Immature natural killer cell (primary cell): ENCODE results near the gene MMP27. TPM values are rescaled to one million over a fixed set of nuclear protein-coding genes. Genes with fewer than 3 reads are reported as not detected.

ENCODE experiments used
- DNase-seq, 3 donors: peaks; one replicate each; pipeline ENCODE4 v3.0.0; 2022; ENCODE audit warnings: mixed read lengths in 1 of 3
- H3K27ac Mint-ChIP-seq, 6 donors: one replicate each; pipeline ENCODE4 v1.8.0; 2020; ENCODE audit warnings: mixed read lengths in 6 of 6, mild to moderate bottlenecking in 5 of 6, inconsistent platforms in 4 of 6, moderate library complexity in 3 of 6
- H3K27me3 Mint-ChIP-seq, 3 donors: one replicate each; pipeline ENCODE4 v1.8.0; 2020 to 2021; ENCODE audit warnings: low read depth in 3 of 3, mild to moderate bottlenecking in 3 of 3, mixed read lengths in 3 of 3, moderate library complexity in 3 of 3, inconsistent platforms in 1 of 3
- H3K36me3 Mint-ChIP-seq, 3 donors: one replicate each; pipeline ENCODE4 v1.8.0; 2020; ENCODE audit warnings: mixed read lengths in 3 of 3, inconsistent platforms in 2 of 3, mild to moderate bottlenecking in 2 of 3
- H3K4me1 Mint-ChIP-seq, 2 donors: one replicate each; pipeline ENCODE4 v1.8.0; 2020; ENCODE audit warnings: inconsistent platforms in 2 of 2, mild to moderate bottlenecking in 2 of 2, mixed read lengths in 2 of 2, moderate library complexity in 1 of 2
- H3K4me3 Mint-ChIP-seq, 5 donors: one replicate each; pipeline ENCODE4 v1.8.0; 2020; ENCODE audit warnings: mild to moderate bottlenecking in 5 of 5, mixed read lengths in 5 of 5, inconsistent platforms in 3 of 5, moderate library complexity in 3 of 5
- H3K9me3 Mint-ChIP-seq, 6 donors: one replicate each; pipeline ENCODE4 v1.8.0; 2020; ENCODE audit warnings: mild to moderate bottlenecking in 6 of 6, mixed read lengths in 6 of 6, inconsistent platforms in 4 of 6, moderate library complexity in 3 of 6
- polyA plus RNA-seq, 3 donors: library from polyadenylated mRNA; unstranded; fragments of 300-500 nt; fragmentation: Illumina TruSeq; gene quantifications; one replicate each; pipeline ENCODE4 v1.2.3, GENCODE V29; 2021

MMP27 gene
- polyA plus RNA-seq, 3 donors from 2014 or later = not detected

DNA sequence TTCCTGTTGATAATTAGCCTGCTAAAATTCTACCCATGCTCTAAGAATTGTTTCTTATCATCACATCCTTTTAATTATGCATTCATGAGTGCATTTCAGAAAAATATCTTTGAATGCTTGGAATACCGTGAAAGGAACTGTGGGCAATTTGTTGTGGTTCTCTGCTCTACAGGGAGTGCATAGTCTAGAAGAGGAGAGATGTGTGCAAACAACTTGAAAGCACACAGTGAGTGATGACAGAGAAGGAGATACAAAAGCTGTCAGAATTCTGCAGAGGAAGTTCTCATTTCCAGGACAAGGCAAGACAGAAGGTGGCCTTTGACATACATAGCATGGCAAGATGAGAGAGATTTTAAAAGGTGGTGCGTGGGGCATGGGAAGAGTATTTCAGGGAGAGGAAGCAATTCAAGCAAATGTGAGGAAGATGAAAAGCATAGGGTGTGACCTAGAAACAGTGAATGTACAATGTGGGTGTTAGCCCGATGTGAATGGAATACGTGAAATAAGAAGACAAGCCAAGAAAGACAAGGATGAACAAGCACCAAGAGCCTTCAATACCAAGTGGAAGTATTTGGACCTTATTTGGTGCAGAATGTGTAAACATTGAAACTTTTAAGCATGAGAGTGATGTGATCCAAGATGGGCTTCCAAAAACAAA lies 14.2 kb upstream of the MMP27 start:
- Mint-ChIP-seq H3K9me3 (peaks cover 0 to 4% (median 0%) of the 10 kb centered on the region in 6 donors), H3K27ac (no peak overlapping the region), H3K4me1 (no peaks in the 10 kb centered on the region), H3K36me3 (no peaks in the 10 kb centered on the region), H3K4me3 (no peak overlapping the region), H3K27me3 (no peaks in the 10 kb centered on the region)
- no peak for DNase-seq

DNA sequence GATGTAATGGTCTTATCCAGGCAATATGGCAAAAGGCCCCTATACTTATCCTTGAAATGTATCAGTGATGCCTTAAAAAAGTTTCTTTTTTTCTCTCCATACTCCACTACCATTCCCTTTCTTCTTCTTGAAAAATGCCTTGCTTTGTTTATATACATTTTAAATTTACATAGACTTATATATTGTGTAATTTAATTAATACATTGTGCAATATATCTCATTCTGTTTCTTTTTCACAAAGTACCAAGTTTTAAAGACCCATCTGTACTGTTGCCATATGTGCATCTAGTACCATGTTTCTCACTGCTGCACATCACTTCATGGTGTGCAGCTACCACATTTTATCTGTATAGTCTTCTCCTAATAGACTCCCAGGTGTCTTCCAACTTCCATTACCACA lies 11.7 kb upstream of the MMP27 start:
- Mint-ChIP-seq H3K9me3 (peaks cover 0 to 4% (median 0%) of the 10 kb centered on the region in 6 donors), H3K4me1 (no peaks in the 10 kb centered on the region), H3K27me3 (peaks cover 0 to 5% (median 3%) of the 10 kb centered on the region in 3 donors), H3K27ac (no peak overlapping the region), H3K36me3 (no peaks in the 10 kb centered on the region), H3K4me3 (no peak overlapping the region)
- DNase-seq = no peak

DNA sequence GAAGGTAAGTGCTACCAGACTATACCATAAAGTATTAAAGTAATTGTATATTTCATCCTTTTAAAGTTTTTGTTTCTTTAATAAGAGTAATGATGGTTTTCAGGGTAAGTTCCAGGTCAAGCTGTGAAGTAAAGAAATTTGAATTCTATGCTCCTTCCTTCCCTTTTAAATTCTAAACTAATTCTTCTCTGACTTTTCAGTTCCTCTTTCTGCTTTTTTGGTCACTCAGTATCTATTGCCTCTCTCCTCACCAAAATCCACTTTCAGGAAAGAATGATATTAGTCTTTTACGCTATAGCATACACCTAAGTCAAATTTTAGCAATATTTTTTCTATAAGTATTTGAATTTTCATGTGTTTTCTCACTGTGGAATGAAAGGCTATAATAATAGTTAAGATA lies 11.0 kb upstream of the MMP27 start:
- H3K9me3 Mint-ChIP-seq = peaks cover 0 to 4% (median 0%) of the 10 kb centered on the region in 6 donors

DNA sequence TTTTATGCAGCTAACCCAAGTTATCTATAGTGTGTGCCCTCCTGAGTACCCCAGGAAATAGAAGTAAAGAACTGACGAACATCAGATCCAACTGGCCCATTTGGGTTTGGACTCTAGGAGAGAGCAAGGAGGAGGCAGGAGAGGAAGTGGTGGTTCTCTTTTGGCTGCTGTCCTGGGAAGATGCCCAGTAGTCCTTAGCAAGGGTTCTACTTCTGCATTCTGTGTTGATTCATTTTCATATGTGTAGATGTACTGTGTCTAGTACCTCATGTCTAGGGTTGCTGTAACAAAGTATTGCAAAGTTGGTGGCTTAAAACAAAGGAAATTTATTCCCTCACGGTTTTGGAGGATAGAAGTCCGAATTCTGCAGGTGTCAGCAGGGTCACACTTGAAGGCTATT lies 6.6 kb upstream of the MMP27 start:
- no peaks in the 10 kb centered on the region for H3K4me1 Mint-ChIP-seq
- no peak overlapping the region for H3K27ac Mint-ChIP-seq
- H3K36me3 Mint-ChIP-seq = no peaks in the 10 kb centered on the region
- peaks cover 0 to 4% (median 0%) of the 10 kb centered on the region in 6 donors for H3K9me3 Mint-ChIP-seq
- DNase-seq = no peak
- H3K27me3 Mint-ChIP-seq = peaks cover 4 to 8% (median 7%) of the 10 kb centered on the region in 3 donors
- H3K4me3 Mint-ChIP-seq = no peak overlapping the region

More for the DNA sequence above, 11.0 kb upstream of the MMP27 start:
- H3K4me3 Mint-ChIP-seq = no peak overlapping the region
- no peak for DNase-seq
- no peak overlapping the region for H3K27ac Mint-ChIP-seq
- H3K36me3 Mint-ChIP-seq = no peaks in the 10 kb centered on the region
- no peaks in the 10 kb centered on the region for H3K4me1 Mint-ChIP-seq
- H3K27me3 Mint-ChIP-seq = peaks cover 0 to 6% (median 3%) of the 10 kb centered on the region in 3 donors

DNA sequence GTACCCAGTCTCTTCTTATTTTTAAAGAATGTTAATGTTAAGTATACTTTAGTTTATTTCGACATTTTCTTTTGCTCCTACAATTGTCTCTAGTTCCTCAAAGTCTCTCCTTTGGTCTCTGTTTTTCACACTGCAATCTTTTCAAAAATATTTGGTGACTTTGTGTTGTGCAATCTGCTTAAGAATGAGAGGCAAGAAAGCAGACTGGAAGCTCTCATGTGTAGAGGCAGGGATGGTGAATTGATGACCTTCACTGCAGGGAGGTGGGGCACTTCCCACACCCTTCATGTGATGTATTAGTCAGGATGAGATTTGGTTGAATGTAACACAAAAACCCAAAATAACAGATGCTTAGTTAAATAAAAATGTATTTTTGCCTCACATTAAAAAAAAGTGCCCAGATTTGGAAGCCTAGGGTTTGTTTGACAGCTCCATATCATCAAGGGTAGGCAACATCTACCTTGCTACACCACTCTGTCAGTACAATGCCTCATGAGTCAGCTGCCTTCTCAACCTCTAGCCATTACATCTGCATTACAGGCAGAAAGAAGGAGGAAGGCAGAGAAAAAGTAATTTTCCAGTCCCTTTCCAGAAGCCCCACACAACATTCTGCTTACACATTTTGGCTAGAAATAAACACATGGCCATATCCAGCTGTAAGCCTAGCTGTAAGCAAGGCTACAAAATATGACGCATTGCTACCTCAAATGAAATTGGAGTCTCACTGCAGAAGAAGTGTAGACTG lies 3.8 kb upstream of the MMP27 start:
- Mint-ChIP-seq H3K27ac (no peak overlapping the region), H3K4me3 (no peak overlapping the region), H3K4me1 (no peaks in the 10 kb centered on the region), H3K9me3 (peaks cover 0 to 1% (median 0%) of the 10 kb centered on the region in 6 donors), H3K27me3 (peaks cover 4 to 12% (median 10%) of the 10 kb centered on the region in 3 donors), H3K36me3 (no peaks in the 10 kb centered on the region)
- no peak for DNase-seq

DNA sequence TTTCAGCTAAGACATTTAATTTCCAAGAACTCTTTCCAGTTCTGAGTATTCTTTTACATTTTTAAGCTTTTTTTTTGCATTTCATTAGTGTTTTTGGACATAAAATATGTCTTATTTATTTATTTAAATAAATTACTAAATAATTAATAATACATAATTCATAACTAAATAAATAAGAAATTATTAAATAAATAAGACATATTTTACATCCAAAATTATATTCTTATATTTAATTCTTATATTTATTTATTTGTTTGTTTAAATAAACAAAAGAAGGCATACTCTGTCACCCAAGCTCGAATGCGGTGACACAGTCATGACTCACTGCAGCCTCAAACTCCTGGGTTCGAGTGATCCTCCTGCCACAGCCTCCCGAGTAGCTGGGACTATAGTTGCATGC lies 3.1 kb upstream of the MMP27 start:
- Mint-ChIP-seq H3K27ac (no peak overlapping the region), H3K4me3 (no peak overlapping the region), H3K4me1 (no peaks in the 10 kb centered on the region), H3K9me3 (peaks cover 0 to 1% (median 0%) of the 10 kb centered on the region in 6 donors), H3K36me3 (no peaks in the 10 kb centered on the region), H3K27me3 (peaks cover 4 to 12% (median 10%) of the 10 kb centered on the region in 3 donors)
- no peak for DNase-seq

DNA sequence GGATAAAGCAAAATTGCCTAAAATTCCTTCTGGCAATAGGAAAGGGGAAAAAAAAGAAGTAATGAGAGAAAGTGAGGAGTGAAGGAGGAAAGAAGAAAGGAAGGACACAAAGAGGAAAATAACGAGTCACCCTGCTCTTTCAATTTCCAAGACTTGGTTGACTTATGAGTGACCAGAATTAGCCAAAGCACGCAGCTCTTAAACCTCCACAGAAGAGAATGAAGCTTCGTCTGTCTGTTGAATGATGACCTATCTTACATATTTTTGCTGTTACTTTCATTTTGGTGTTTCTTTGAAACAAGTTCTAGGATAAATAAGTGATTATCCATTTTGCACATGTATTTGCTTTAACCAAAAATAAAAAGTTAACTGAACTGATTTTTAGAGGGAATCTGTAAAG lies 728 bp downstream of the MMP27 start:
- Mint-ChIP-seq H3K27ac (no peak overlapping the region), H3K36me3 (no peaks in the 10 kb centered on the region), H3K9me3 (no peaks in the 10 kb centered on the region), H3K27me3 (peaks cover 1 to 8% (median 4%) of the 10 kb centered on the region in 3 donors), H3K4me3 (no peak overlapping the region), H3K4me1 (no peaks in the 10 kb centered on the region)
- DNase-seq = no peak

DNA sequence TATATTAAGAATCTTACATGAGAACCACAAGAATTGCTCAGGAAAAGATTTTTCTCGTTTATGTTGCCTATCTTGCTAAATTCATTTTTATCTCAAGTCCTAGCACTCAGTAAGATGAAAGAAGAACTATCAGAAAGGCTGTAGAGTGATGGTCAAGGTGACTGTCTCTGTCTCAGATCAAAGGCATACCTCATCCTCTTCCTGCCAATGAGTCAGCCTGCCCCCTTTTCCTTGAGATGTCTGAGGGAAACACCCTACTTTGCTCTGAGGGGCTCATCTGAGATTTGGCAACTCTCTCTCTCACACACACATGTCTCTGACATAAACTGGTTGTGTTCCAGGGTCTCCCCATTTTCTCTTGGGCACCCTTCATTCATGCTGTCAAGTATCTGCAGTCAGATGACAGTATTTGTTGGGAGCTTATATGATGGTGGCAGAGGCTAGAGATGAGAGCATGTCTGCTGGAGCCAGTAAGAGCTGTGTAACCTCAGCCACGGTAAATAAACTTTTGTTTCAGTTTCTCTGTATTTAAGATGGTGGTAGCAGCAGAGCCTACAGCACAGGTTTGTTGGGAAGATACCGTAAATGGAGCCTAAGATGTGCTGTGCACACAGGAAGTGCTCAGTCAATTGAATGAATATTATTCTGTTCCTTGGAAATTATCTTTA lies 1.6 kb downstream of the MMP27 start:
- Mint-ChIP-seq H3K27ac (no peak overlapping the region), H3K4me3 (no peak overlapping the region), H3K27me3 (peaks cover 1 to 9% (median 2%) of the 10 kb centered on the region in 3 donors), H3K4me1 (no peaks in the 10 kb centered on the region), H3K9me3 (peaks cover 0 to 3% (median 0%) of the 10 kb centered on the region in 6 donors), H3K36me3 (no peaks in the 10 kb centered on the region)
- no peak for DNase-seq

DNA sequence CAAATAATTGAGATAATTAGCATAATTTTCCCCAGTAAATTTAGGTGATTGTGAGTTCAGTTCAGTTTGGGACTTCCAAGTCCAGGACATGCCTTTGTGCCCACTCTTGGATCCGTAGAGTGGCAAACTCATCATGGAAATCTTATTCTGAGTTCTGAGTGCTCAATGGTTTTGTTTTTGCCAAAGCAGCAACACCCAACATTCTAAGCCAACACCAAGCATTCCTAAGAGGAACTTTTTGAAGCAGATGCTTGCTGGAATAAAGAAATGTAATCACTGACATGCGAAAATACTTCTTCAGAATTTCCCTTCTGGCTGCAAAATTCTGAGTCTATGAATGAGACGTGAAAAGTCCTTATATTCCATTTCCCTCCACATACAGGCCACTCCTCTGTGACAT lies 10.4 kb downstream of the MMP27 start:
- Mint-ChIP-seq H3K27ac (no peak overlapping the region), H3K27me3 (peaks cover 0 to 7% (median 0%) of the 10 kb centered on the region in 3 donors), H3K36me3 (no peaks in the 10 kb centered on the region), H3K4me1 (no peaks in the 10 kb centered on the region), H3K9me3 (peaks cover 0 to 6% (median 0%) of the 10 kb centered on the region in 6 donors), H3K4me3 (no peak overlapping the region)
- DNase-seq = no peak

DNA sequence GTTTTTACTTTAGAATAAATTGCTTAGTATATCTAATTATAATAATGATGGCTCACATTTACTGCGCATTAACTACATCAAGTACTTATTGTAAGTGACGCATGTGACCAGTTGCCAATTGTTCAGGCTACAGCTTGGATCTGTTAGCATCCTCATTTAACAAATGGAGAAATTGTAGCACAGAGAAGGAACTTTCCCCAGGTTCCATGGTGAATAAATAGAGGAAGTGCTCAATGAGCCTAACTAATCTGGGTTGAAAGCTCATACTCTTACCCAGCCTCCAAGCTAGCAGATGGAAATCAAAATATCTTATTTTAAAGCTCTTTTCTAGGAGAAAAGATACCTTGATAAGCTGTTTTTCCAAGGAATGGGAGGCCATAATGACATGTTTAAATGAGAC lies 19.8 kb downstream of the MMP27 start:
- Mint-ChIP-seq H3K27ac (no peak overlapping the region), H3K36me3 (no peaks in the 10 kb centered on the region), H3K27me3 (peaks cover 2 to 4% (median 2%) of the 10 kb centered on the region in 3 donors), H3K9me3 (peaks cover 0 to 2% (median 0%) of the 10 kb centered on the region in 6 donors), H3K4me1 (no peaks in the 10 kb centered on the region), H3K4me3 (no peak overlapping the region)
- DNase-seq = no peak

DNA sequence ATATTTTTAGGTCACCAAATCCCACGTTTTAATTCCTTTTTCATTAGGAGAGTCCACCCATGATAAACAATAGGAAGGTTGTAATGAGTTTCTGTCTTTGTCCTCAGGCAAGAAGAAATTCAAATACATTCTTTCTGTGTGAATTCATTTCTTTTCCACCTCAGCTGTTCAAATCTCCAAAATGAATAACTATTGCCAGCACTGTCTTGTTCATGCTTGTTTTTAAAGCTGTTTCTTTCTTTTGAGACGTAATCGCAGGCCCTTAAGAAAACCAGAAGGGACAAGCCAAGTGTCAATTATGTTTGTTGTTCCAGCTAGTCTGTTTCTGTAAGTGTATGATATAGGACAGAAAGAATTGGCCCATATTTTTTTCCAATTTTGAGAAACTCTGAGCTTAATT lies 20.2 kb downstream of the MMP27 start:
- Mint-ChIP-seq H3K9me3 (peaks cover 0 to 2% (median 0%) of the 10 kb centered on the region in 6 donors), H3K27ac (no peak overlapping the region), H3K27me3 (peaks cover 2 to 4% (median 2%) of the 10 kb centered on the region in 3 donors), H3K4me3 (no peak overlapping the region), H3K36me3 (no peaks in the 10 kb centered on the region), H3K4me1 (no peaks in the 10 kb centered on the region)
- no peak for DNase-seq

DNA sequence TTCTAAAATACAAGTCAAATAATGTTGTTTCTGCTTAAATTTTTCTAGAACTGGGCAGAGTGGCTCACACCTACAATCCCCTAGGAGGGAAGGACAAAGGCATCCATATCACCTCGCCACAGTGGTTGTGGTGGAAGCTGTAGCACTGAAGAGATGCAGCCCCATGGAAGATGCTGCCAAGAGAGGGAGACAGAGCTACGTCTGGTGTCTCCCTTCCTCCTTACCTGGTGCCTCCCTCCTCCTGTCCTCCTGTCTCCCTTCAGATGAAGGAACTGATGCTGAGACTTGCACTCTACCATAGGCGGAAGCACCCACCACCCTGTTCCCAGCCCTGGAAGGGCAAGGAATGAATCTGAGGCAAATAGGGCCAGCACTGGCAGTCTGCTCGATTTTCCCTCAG lies 22.3 kb downstream of the MMP27 start:
- DNase-seq = no peak
- Mint-ChIP-seq H3K9me3 (peaks cover 0 to 2% (median 0%) of the 10 kb centered on the region in 6 donors), H3K27ac (no peak overlapping the region), H3K36me3 (no peaks in the 10 kb centered on the region), H3K4me3 (no peak overlapping the region), H3K4me1 (no peaks in the 10 kb centered on the region), H3K27me3 (peaks cover 2 to 3% (median 3%) of the 10 kb centered on the region in 3 donors)

DNA sequence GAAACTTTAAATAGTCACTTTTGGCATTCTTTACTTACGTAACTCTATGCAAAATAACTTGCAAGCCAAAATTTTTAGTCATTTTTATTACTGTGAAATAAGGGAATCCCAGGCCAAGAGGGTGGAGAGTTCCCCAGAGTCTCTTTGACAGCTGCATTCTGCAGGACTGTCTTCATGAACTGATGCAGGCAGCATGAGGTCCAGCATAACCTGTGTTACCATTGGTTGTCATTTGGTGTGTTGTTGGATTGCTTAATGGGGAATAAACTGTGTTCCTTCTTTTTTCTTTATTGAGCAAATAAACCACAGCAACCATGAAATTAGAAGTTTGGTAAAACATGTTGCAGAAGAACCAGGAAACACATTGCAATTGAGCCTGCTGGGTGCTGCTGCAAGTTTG lies 24.6 kb downstream of the MMP27 start:
- no peak overlapping the region for H3K27ac Mint-ChIP-seq
- H3K9me3 Mint-ChIP-seq = peaks cover 0 to 2% (median 0%) of the 10 kb centered on the region in 6 donors
- H3K36me3 Mint-ChIP-seq = no peaks in the 10 kb centered on the region
- no peak for DNase-seq
- H3K27me3 Mint-ChIP-seq = peaks cover 0 to 3% (median 3%) of the 10 kb centered on the region in 3 donors
- H3K4me1 Mint-ChIP-seq = no peaks in the 10 kb centered on the region
- H3K4me3 Mint-ChIP-seq = no peak overlapping the region

DNA sequence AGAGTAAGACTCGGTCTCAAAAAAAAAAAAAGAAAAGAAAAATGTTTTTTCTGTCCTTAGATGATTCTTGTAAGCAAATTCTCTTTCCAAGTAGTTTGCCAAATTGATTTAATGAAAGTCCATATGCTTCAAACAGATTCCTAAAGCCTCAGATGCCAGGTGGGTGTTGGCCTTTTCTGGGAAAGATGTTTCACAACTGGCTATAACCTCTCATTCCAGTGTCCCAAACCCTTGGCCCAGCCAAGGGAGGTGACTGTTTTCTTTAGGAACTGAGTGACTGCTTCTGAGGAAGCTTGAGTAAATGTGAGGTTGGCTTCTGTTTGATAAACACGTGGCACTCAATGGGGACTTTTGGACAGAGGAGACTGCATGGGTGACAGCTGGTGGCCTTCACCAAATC lies 27.5 kb downstream of the MMP27 start:
- Mint-ChIP-seq H3K36me3 (no peaks in the 10 kb centered on the region), H3K9me3 (no peaks in the 10 kb centered on the region), H3K4me1 (no peaks in the 10 kb centered on the region), H3K27ac (no peak overlapping the region), H3K27me3 (peaks cover 1 to 6% (median 4%) of the 10 kb centered on the region in 3 donors), H3K4me3 (no peak overlapping the region)
- no peak for DNase-seq
